IMR-90 (cell line): ENCODE results near the gene IGF2R. TPM values are rescaled to one million over a fixed set of nuclear protein-coding genes. Genes with fewer than 3 reads are reported as not detected.

Source experiments
- ATAC-seq: fragments of 200-7000 bp; cut with Tn5 transposase; 2 replicates; pipeline ENCODE4 v1.9.1; 2020; ENCODE audit warnings: low read depth, mild to moderate bottlenecking, moderate library complexity
- BruUV-seq: library from RNA; stranded (reverse); fragments of 400-500 nt; replicated peaks from 2 replicates; lab custom pipeline; 2021; lab: Mats Ljungman, UMichigan
- CTCF ChIA-PET: fragments of 300-600 bp; formaldehyde crosslinking; extraction: SDS; loops from one replicate; lab custom pipeline; 2021; ENCODE audit warnings: antibody characterized with exemption; lab: Yijun Ruan, JAX
- POLR2A ChIA-PET: fragments of 300-600 bp; sonication (Branson Sonifier 250); formaldehyde crosslinking; loops from one replicate; lab custom pipeline; 2022; ENCODE audit warnings: antibody characterized with exemption; ENCODE audit not compliant: unreplicated experiment; lab: Charles Lee
- DNase-seq: peaks from one replicate; pipeline ENCODE4 v3.0.0; 2013
- H2AFZ ChIP-seq: replicated peaks from 2 replicates; pipeline ENCODE3; 2013; ENCODE audit warnings: low read length, mild to moderate bottlenecking; ENCODE audit not compliant: poor library complexity
- H2AK5ac ChIP-seq: 2 replicates; pipeline ENCODE4 v1.6.1; 2013; ENCODE audit warnings: low read depth, low read length, inconsistent platforms
- H2AK9ac ChIP-seq: replicated peaks from 2 replicates; pipeline ENCODE3; 2013; ENCODE audit warnings: mild to moderate bottlenecking, low read depth, low read length, moderate library complexity; ENCODE audit not compliant: poor library complexity
- H2BK120ac ChIP-seq: 2 replicates; pipeline ENCODE4 v1.6.1; 2013; ENCODE audit warnings: low read depth, low read length, inconsistent platforms
- H2BK15ac ChIP-seq: 3 replicates; pipeline ENCODE4 v1.6.1; 2013; ENCODE audit warnings: low read depth, low read length, inconsistent platforms
- H2BK20ac ChIP-seq: 2 replicates; pipeline ENCODE4 v1.6.1; 2013; ENCODE audit warnings: low read depth, mild to moderate bottlenecking, inconsistent platforms, low read length, moderate library complexity
- H2BK5ac ChIP-seq: 2 replicates; pipeline ENCODE4 v1.6.1; 2013; ENCODE audit warnings: mild to moderate bottlenecking, low read depth, low read length, inconsistent platforms; ENCODE audit not compliant: poor library complexity, severe bottlenecking
- H3K14ac ChIP-seq: replicated peaks from 2 replicates; pipeline ENCODE4 v1.6.1; 2013; ENCODE audit warnings: low read depth, low read length, inconsistent platforms
- H3K18ac ChIP-seq: 2 replicates; pipeline ENCODE4 v1.6.1; 2013; ENCODE audit warnings: low read depth, low read length, control low read depth
- H3K23ac ChIP-seq: 2 replicates; pipeline ENCODE4 v1.6.1; 2013; ENCODE audit warnings: low read depth, low read length, inconsistent platforms
- H3K27ac ChIP-seq: 2 replicates; pipeline ENCODE4 v1.5.1; 2013; ENCODE audit warnings: mild to moderate bottlenecking, control low read depth, low read length; ENCODE audit not compliant: insufficient read depth
- H3K27me3 ChIP-seq: 2 replicates; pipeline ENCODE4 v1.6.1; 2013; ENCODE audit warnings: low read length; ENCODE audit not compliant: control insufficient read depth, insufficient read depth
- H3K36me3 ChIP-seq: 2 replicates; pipeline ENCODE4 v1.6.1; 2013; ENCODE audit warnings: low read length, mixed read lengths; ENCODE audit not compliant: control insufficient read depth, insufficient read depth
- H3K4ac ChIP-seq: 2 replicates; pipeline ENCODE4 v1.6.1; 2013; ENCODE audit warnings: low read depth, low read length, inconsistent platforms
- H3K4me1 ChIP-seq: 2 replicates; pipeline ENCODE4 v1.6.1; 2013; ENCODE audit warnings: low read length, mixed read lengths; ENCODE audit not compliant: control insufficient read depth, insufficient read depth
- H3K4me2 ChIP-seq: 2 replicates; pipeline ENCODE4 v1.6.1; 2013; ENCODE audit warnings: low read depth, mild to moderate bottlenecking, control low read depth, low read length, moderate library complexity
- H3K4me3 ChIP-seq: 2 replicates; pipeline ENCODE4 v1.5.1; 2013; ENCODE audit warnings: low read depth, mild to moderate bottlenecking, control low read depth, low read length, moderate library complexity; ENCODE audit not compliant: insufficient read depth
- H3K56ac ChIP-seq: 2 replicates; pipeline ENCODE4 v1.6.1; 2013; ENCODE audit warnings: low read length, inconsistent platforms; ENCODE audit not compliant: insufficient read depth; ENCODE audit errors: extremely low read depth
- H3K79me1 ChIP-seq, 2 experiments: 2 replicates each; pipeline ENCODE4 v1.6.1; 2013; ENCODE audit warnings: low read length in 2 of 2, inconsistent platforms in 1 of 2, low read depth in 1 of 2
- H3K9ac ChIP-seq: 2 replicates; pipeline ENCODE4 v1.6.1; 2013; ENCODE audit warnings: low read depth, low read length, control low read depth
- H3K9me1 ChIP-seq: 2 replicates; pipeline ENCODE4 v1.6.1; 2013; ENCODE audit warnings: low read length, inconsistent platforms; ENCODE audit not compliant: insufficient read depth
- H3K9me3 ChIP-seq: 2 replicates; pipeline ENCODE4 v1.6.1; 2013; ENCODE audit warnings: low read length; ENCODE audit not compliant: control insufficient read depth, insufficient read depth
- H4K20me1 ChIP-seq: 2 replicates; pipeline ENCODE4 v1.6.1; 2013; ENCODE audit warnings: low read length, inconsistent platforms; ENCODE audit not compliant: insufficient read depth
- H4K5ac ChIP-seq: 2 replicates; pipeline ENCODE4 v1.6.1; 2013; ENCODE audit warnings: mild to moderate bottlenecking, low read depth, low read length, control low read depth
- H4K8ac ChIP-seq, 2 experiments: 2 replicates each; pipeline ENCODE4 v1.6.1; 2013; ENCODE audit warnings: low read depth in 2 of 2, low read length in 2 of 2, control low read depth in 1 of 2, inconsistent platforms in 1 of 2
- H4K91ac ChIP-seq: 2 replicates; pipeline ENCODE4 v1.6.1; 2013; ENCODE audit warnings: low read depth, low read length, inconsistent platforms; ENCODE audit not compliant: insufficient read depth
- CEBPB ChIP-seq: IDR thresholded peaks from 2 replicates; pipeline ENCODE4 v1.6.1; 2012; ENCODE audit warnings: low read depth, low read length, improper control_type of control experiment
- FOS ChIP-seq: fragments of 150-350 bp; IDR thresholded peaks from 2 replicates; pipeline ENCODE4 v1.6.1; 2016; ENCODE audit warnings: low read depth, low read length
- MAFK ChIP-seq: IDR thresholded peaks from 2 replicates; pipeline ENCODE4 v1.6.1; 2012; ENCODE audit warnings: low read depth, low read length, improper control_type of control experiment
- MAZ ChIP-seq: IDR thresholded peaks from 2 replicates; pipeline ENCODE4 v1.6.1; 2012; ENCODE audit warnings: low read depth, mild to moderate bottlenecking, low read length, improper control_type of control experiment, moderate library complexity, borderline replicate concordance
- POLR2A ChIP-seq: IDR thresholded peaks from 2 replicates; pipeline ENCODE4 v1.6.1; 2012; ENCODE audit warnings: mild to moderate bottlenecking, low read depth, low read length
- RAD21 ChIP-seq: IDR thresholded peaks from 2 replicates; pipeline ENCODE4 v1.6.1; 2012; ENCODE audit warnings: low read length, improper control_type of control experiment
- RCOR1 ChIP-seq: IDR thresholded peaks from 2 replicates; pipeline ENCODE4 v1.6.1; 2012; ENCODE audit warnings: mild to moderate bottlenecking, low read length, improper control_type of control experiment; ENCODE audit not compliant: insufficient replicate concordance
- RFX5 ChIP-seq: IDR thresholded peaks from 2 replicates; pipeline ENCODE4 v1.8.0; 2012; ENCODE audit warnings: low read depth, mild to moderate bottlenecking, low read length, moderate library complexity
- SMC3 ChIP-seq: fragments of 150-350 bp; IDR thresholded peaks from 2 replicates; pipeline ENCODE4 v1.6.1; 2016; ENCODE audit warnings: low read depth, mild to moderate bottlenecking, antibody characterized with exemption, low read length, moderate library complexity
- WGBS, 2 experiments: methylation state at CpG; one replicate each; pipeline versions ENCODE4 v1.1.5 to v1.1.7; 2013; ENCODE audit warnings: missing lambda C conversion rate in 2 of 2; ENCODE audit not compliant: insufficient read length in 1 of 2; ENCODE audit errors: extremely low coverage in 2 of 2; 5-methylcytosine and 5-hydroxymethylcytosine counted together
- dilution Hi-C: fragments of 300-500 bp; cut with HindIII; formaldehyde crosslinking; loops from one replicate; pipeline ENCODE4 v1.14.3; 2018; ENCODE audit warnings: low sequenced_read_pairs; ENCODE audit not compliant: unreplicated experiment
- in situ Hi-C: fragments of 300-500 bp; cut with MboI; formaldehyde crosslinking; loops from 3 replicates; pipeline ENCODE4 v1.14.3; 2019; ENCODE audit warnings: low sequenced_read_pairs, inconsistent platforms, mixed read lengths
- intact Hi-C: fragments of 100-400 bp; cut with micrococcal nuclease; formaldehyde crosslinking; loops from 2 replicates; pipeline ENCODE4 v1.10.0; 2022
- polyA plus RNA-seq, 3 experiments: library from polyadenylated mRNA; depleted of rRNA; stranded (reverse); fragments of >200 nt; gene quantifications; 2 replicates each; pipeline ENCODE4 v1.2.3, GENCODE V29; 2012; ENCODE audit warnings: low replicate concordance in 1 of 3
- total RNA-seq: library from RNA; depleted of rRNA; stranded (reverse); fragments of >200 nt; gene quantifications from 2 replicates; pipeline ENCODE4 v1.2.3, GENCODE V29; 2012
- TF ChIP-seq, protein P1 (sequence below): fragments of 150-350 bp; IDR thresholded peaks from 2 replicates; pipeline ENCODE4 v1.6.1; 2017; ENCODE audit warnings: mild to moderate bottlenecking, antibody characterized with exemption, low read length, low read depth
- TF ChIP-seq, protein P2 (sequence below): fragments of 150-350 bp; IDR thresholded peaks from 2 replicates; pipeline ENCODE4 v1.6.1; 2016; ENCODE audit warnings: low read depth, mild to moderate bottlenecking, low read length, moderate library complexity, borderline replicate concordance

Gene IGF2R
- total and polyA plus RNA-seq, 2 of the 4 experiments (the other 2 are of a cell fraction), result 33.2 to 41.4 TPM

DNA sequence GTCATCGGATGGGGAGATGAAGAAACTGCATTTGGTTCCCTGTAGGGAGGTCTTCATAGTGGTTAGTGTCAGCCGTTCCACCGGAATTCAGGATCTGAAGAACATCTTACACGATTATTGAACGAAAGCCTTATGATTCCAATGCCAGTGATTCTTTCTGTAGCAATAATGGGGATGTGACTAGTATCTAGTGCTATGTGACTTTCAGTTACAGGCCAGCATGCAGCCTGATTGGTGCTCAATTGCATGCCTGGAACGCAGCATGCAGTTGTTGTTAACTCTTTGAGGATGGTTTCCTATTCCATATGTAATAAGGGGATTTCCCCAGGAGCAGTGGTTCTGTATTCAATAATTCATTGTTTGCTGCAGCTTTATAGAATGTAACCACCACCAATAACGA is 81.1 kb downstream of the IGF2R start:
- H3K23ac ChIP-seq, result no peak overlapping the region
- no peak overlapping the region for H3K4ac ChIP-seq
- H3K4me1 ChIP-seq, result no peaks in the 10 kb centered on the region
- H2AK9ac ChIP-seq, result no peak overlapping the region
- H3K14ac ChIP-seq, result no peak overlapping the region
- BruUV-seq, result no TSS peak
- no peak overlapping the region for H2AFZ ChIP-seq
- no peak overlapping the region for H3K9ac ChIP-seq
- no peak overlapping the region for H4K5ac ChIP-seq
- no peak overlapping the region for H3K56ac ChIP-seq
- ATAC-seq (no peak), DNase-seq (no peak)
- no peak overlapping the region for H3K27ac ChIP-seq
- in situ Hi-C loops (no loop called here), dilution Hi-C loops (no loop called here), intact Hi-C loops (no loop called here)
- H3K79me1 ChIP-seq, result peaks cover 0 to 15% of the 10 kb centered on the region in 2 experiments
- CTCF ChIA-PET, result no interaction called here
- TF ChIP-seq, protein P1, sequence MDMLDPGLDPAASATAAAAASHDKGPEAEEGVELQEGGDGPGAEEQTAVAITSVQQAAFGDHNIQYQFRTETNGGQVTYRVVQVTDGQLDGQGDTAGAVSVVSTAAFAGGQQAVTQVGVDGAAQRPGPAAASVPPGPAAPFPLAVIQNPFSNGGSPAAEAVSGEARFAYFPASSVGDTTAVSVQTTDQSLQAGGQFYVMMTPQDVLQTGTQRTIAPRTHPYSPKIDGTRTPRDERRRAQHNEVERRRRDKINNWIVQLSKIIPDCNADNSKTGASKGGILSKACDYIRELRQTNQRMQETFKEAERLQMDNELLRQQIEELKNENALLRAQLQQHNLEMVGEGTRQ, result no peak
- TF ChIP-seq SMC3, result no peak
- no peak for TF ChIP-seq RAD21
- no peak for TF ChIP-seq RFX5
- TF ChIP-seq RCOR1, result no peak
- TF ChIP-seq, protein P2, sequence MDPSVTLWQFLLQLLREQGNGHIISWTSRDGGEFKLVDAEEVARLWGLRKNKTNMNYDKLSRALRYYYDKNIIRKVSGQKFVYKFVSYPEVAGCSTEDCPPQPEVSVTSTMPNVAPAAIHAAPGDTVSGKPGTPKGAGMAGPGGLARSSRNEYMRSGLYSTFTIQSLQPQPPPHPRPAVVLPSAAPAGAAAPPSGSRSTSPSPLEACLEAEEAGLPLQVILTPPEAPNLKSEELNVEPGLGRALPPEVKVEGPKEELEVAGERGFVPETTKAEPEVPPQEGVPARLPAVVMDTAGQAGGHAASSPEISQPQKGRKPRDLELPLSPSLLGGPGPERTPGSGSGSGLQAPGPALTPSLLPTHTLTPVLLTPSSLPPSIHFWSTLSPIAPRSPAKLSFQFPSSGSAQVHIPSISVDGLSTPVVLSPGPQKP, result no peak
- no peak for TF ChIP-seq MAFK
- TF ChIP-seq CEBPB, result no peak
- TF ChIP-seq POLR2A, result no peak
- TF ChIP-seq MAZ, result no peak
- no peak for TF ChIP-seq FOS
- no peaks in the 10 kb centered on the region for H3K27me3 ChIP-seq
- H2BK15ac ChIP-seq, result no peak overlapping the region
- POLR2A ChIA-PET, result no interaction called here
- WGBS, 2 experiments, result no CpG with 5 or more reads among the region's 7 CpGs
- H4K8ac ChIP-seq, result no peak overlapping the region
- H3K4me3 ChIP-seq, result no peak overlapping the region
- H3K18ac ChIP-seq, result no peak overlapping the region
- no peak overlapping the region for H2BK20ac ChIP-seq
- no peak overlapping the region for H2AK5ac ChIP-seq
- H2BK5ac ChIP-seq, result no peak overlapping the region
- no peaks in the 10 kb centered on the region for H3K9me3 ChIP-seq
- peaks cover 69% of the 10 kb centered on the region for H3K36me3 ChIP-seq
- H4K20me1 ChIP-seq, result no peaks in the 10 kb centered on the region
- no peak overlapping the region for H4K91ac ChIP-seq
- H3K9me1 ChIP-seq, result peaks cover 5% of the 10 kb centered on the region; the same call in 1 of the 2 replicates
- H2BK120ac ChIP-seq, result no peak overlapping the region
- no peak overlapping the region for H3K4me2 ChIP-seq
